Activated naive CD4-positive, alpha-beta T cell treated with anti-CD3 and anti-CD28 coated beads, Interleukin-2, amount 50 U/mL, for 72 hours (primary cell): ENCODE data around the gene LAMA3. TPM values are rescaled to one million over a fixed set of nuclear protein-coding genes. Genes with fewer than 3 reads are reported as not detected.
"Not testable (repeated sequence)": the region's sequence is repeated elsewhere in the genome, so short reads cannot be mapped to it uniquely, and the experiment has no call there.

ENCODE experiments used
- ATAC-seq, 2 donors: fragments of 150-1000 bp; cut with Tn5 transposase; 2 replicates each; pipeline ENCODE4 v1.10.0; 2021; ENCODE audit warnings: mild to moderate bottlenecking in 2 of 2, moderate library complexity in 2 of 2
- DNase-seq, 2 donors: peaks; one replicate each; pipeline ENCODE4 v3.0.0; 2021 to 2022; ENCODE audit warnings: low spot score in 2 of 2
- H3K27ac Mint-ChIP-seq, 2 donors: one replicate each; pipeline ENCODE4 v1.8.0; 2022; ENCODE audit warnings: mild to moderate bottlenecking in 2 of 2, mixed read lengths in 2 of 2
- H3K36me3 Mint-ChIP-seq, 2 donors: one replicate each; pipeline ENCODE4 v1.8.0; 2022; ENCODE audit warnings: mixed read lengths in 2 of 2
- H3K9me3 Mint-ChIP-seq, 2 donors: one replicate each; pipeline ENCODE4 v1.8.0; 2022; ENCODE audit warnings: mixed read lengths in 2 of 2
- total RNA-seq, 2 donors: library from RNA; stranded (reverse); gene quantifications; one replicate each; pipeline ENCODE4 v1.2.3, GENCODE V29; 2022

LAMA3 gene
- total RNA-seq, 2 donors from 2014 or later, result 0.07 to 0.16 TPM

- not testable (repeated sequence) for H3K27ac Mint-ChIP-seq, H3K36me3 Mint-ChIP-seq, DNase-seq, H3K9me3 Mint-ChIP-seq
- ATAC-seq, result peak in 1 of 2 donors; percentile 36
Measured at GRCh38 chr18:23733265-23733664, 44.0 kb downstream of the LAMA3 start.

- H3K27ac Mint-ChIP-seq, result no peak overlapping the region
Measured at GRCh38 chr18:23733895-23734294, 44.6 kb downstream of the LAMA3 start.

GRCh38 chr18:23735021-23735464, 45.8 kb downstream of the LAMA3 start:
- H3K36me3 Mint-ChIP-seq, result no peaks in the 10 kb centered on the region

More at GRCh38 chr18:23733895-23734294, 44.6 kb downstream of the LAMA3 start:
- ATAC-seq (no peak), DNase-seq (no peak)
- Mint-ChIP-seq H3K36me3 (no peaks in the 10 kb centered on the region), H3K9me3 (no peaks in the 10 kb centered on the region)

GRCh38 chr18:23737578-23737977, 48.3 kb downstream of the LAMA3 start:
- DNase-seq, result no peak
- ATAC-seq, result no peak
- no peak overlapping the region for H3K27ac Mint-ChIP-seq
- H3K36me3 Mint-ChIP-seq, result no peaks in the 10 kb centered on the region
- H3K9me3 Mint-ChIP-seq, result no peaks in the 10 kb centered on the region

More at GRCh38 chr18:23735021-23735464, 45.8 kb downstream of the LAMA3 start:
- no peak overlapping the region for H3K27ac Mint-ChIP-seq
- peak in 1 of 2 donors; percentile 69 for ATAC-seq
- DNase-seq, result no peak
- H3K9me3 Mint-ChIP-seq, result no peaks in the 10 kb centered on the region

GRCh38 chr18:23738151-23738550, 48.9 kb downstream of the LAMA3 start:
- Mint-ChIP-seq H3K9me3 (no peaks in the 10 kb centered on the region), H3K36me3 (no peaks in the 10 kb centered on the region), H3K27ac (no peak overlapping the region)
- DNase-seq, result no peak
- ATAC-seq, result no peak

- H3K9me3 Mint-ChIP-seq, result no peaks in the 10 kb centered on the region
- no peak overlapping the region for H3K27ac Mint-ChIP-seq
- no peaks in the 10 kb centered on the region for H3K36me3 Mint-ChIP-seq
- ATAC-seq, result no peak
- no peak for DNase-seq
Measured at GRCh38 chr18:23738575-23738974, 49.3 kb downstream of the LAMA3 start.

- H3K27ac Mint-ChIP-seq, result no peak overlapping the region
- no peaks in the 10 kb centered on the region for H3K36me3 Mint-ChIP-seq
- H3K9me3 Mint-ChIP-seq, result no peaks in the 10 kb centered on the region
- no peak for DNase-seq
- no peak for ATAC-seq
Measured at GRCh38 chr18:23740105-23740830, 51.0 kb downstream of the LAMA3 start.

- not testable (repeated sequence) for H3K9me3 Mint-ChIP-seq, H3K36me3 Mint-ChIP-seq, DNase-seq, H3K27ac Mint-ChIP-seq
- ATAC-seq, result peak in 1 of 2 donors; percentile 58
Measured at GRCh38 chr18:23741967-23742366, 52.7 kb downstream of the LAMA3 start.

- no peaks in the 10 kb centered on the region for H3K36me3 Mint-ChIP-seq
- no peaks in the 10 kb centered on the region for H3K9me3 Mint-ChIP-seq
- H3K27ac Mint-ChIP-seq, result no peak overlapping the region
- no peak for ATAC-seq
- DNase-seq, result no peak
Measured at GRCh38 chr18:23743733-23744333, 54.6 kb downstream of the LAMA3 start.

- DNase-seq (no peak), ATAC-seq (no peak)
- no peaks in the 10 kb centered on the region for H3K9me3 Mint-ChIP-seq
- H3K36me3 Mint-ChIP-seq, result no peaks in the 10 kb centered on the region
- no peak overlapping the region for H3K27ac Mint-ChIP-seq
Measured at GRCh38 chr18:23745366-23745765, 56.1 kb downstream of the LAMA3 start.

- H3K9me3 Mint-ChIP-seq, result no peaks in the 10 kb centered on the region
- no peaks in the 10 kb centered on the region for H3K36me3 Mint-ChIP-seq
- H3K27ac Mint-ChIP-seq, result no peak overlapping the region
- DNase-seq (no peak), ATAC-seq (no peak)
Measured at GRCh38 chr18:23746851-23747250, 57.6 kb downstream of the LAMA3 start.

- H3K36me3 Mint-ChIP-seq, result no peaks in the 10 kb centered on the region
- H3K27ac Mint-ChIP-seq, result no peak overlapping the region
- DNase-seq (no peak), ATAC-seq (no peak)
- no peaks in the 10 kb centered on the region for H3K9me3 Mint-ChIP-seq
Measured at GRCh38 chr18:23752363-23752762, 63.1 kb downstream of the LAMA3 start.

GRCh38 chr18:23752796-23753195, 63.5 kb downstream of the LAMA3 start:
- no peaks in the 10 kb centered on the region for H3K36me3 Mint-ChIP-seq
- H3K27ac Mint-ChIP-seq, result no peak overlapping the region
- H3K9me3 Mint-ChIP-seq, result no peaks in the 10 kb centered on the region
- DNase-seq, result no peak
- ATAC-seq, result no peak

GRCh38 chr18:23756590-23757436, 67.6 kb downstream of the LAMA3 start:
- no peak overlapping the region for H3K27ac Mint-ChIP-seq

GRCh38 chr18:23757437-23757733, 68.1 kb downstream of the LAMA3 start:
- no peak for ATAC-seq
- H3K27ac Mint-ChIP-seq, result peak overlapping the region in 1 of 2 donors; percentile 29

More at GRCh38 chr18:23756590-23757436, 67.6 kb downstream of the LAMA3 start:
- H3K36me3 Mint-ChIP-seq, result no peaks in the 10 kb centered on the region
- no peak for DNase-seq
- no peak for ATAC-seq
- H3K9me3 Mint-ChIP-seq, result no peaks in the 10 kb centered on the region

GRCh38 chr18:23758281-23758680, 69.0 kb downstream of the LAMA3 start:
- no peak for ATAC-seq
- DNase-seq, result no peak
- peak overlapping the region in 1 of 2 donors; percentile 27 for H3K27ac Mint-ChIP-seq
- H3K36me3 Mint-ChIP-seq, result no peaks in the 10 kb centered on the region
- H3K9me3 Mint-ChIP-seq, result no peaks in the 10 kb centered on the region

More at GRCh38 chr18:23757437-23757733, 68.1 kb downstream of the LAMA3 start:
- no peaks in the 10 kb centered on the region for H3K9me3 Mint-ChIP-seq
- DNase-seq, result no peak
- no peaks in the 10 kb centered on the region for H3K36me3 Mint-ChIP-seq

- Mint-ChIP-seq H3K27ac (no peak overlapping the region), H3K9me3 (no peaks in the 10 kb centered on the region), H3K36me3 (peaks cover 0 to 2% of the 10 kb centered on the region in 2 donors)
- ATAC-seq (no peak), DNase-seq (no peak)
Measured at GRCh38 chr18:23761941-23762340, 72.7 kb downstream of the LAMA3 start.
